Activated CD8-positive, alpha-beta T cell treated with anti-CD3 and anti-CD28 coated beads for 36 hours (primary cell): ENCODE data around the gene SPI1. TPM values are rescaled to one million over a fixed set of nuclear protein-coding genes. Genes with fewer than 3 reads are reported as not detected.

Experiments
- ATAC-seq: fragments of 200-7000 bp; cut with Tn5 transposase; one replicate; pipeline ENCODE4 v1.10.0; 2021; ENCODE audit warnings: mild to moderate bottlenecking, moderate library complexity
- CTCF ChIA-PET: fragments of 350-600 bp; sonication (Branson Sonifier 250); formaldehyde crosslinking; loops from one replicate; lab custom pipeline; 2021; ENCODE audit warnings: antibody characterized with exemption; lab: Charles Lee
- POLR2A ChIA-PET: fragments of 350-600 bp; sonication (Branson Sonifier 250); formaldehyde crosslinking; loops from one replicate; lab custom pipeline; 2021; ENCODE audit warnings: antibody characterized with exemption; lab: Charles Lee
- DNase-seq: peaks from one replicate; pipeline ENCODE4 v3.0.0-alpha.2; 2020
- H3K27ac Mint-ChIP-seq: one replicate; pipeline ENCODE4 v1.8.0; 2021; ENCODE audit warnings: mild to moderate bottlenecking, mixed read lengths
- H3K27me3 Mint-ChIP-seq: one replicate; pipeline ENCODE4 v1.8.0; 2021; ENCODE audit warnings: mixed read lengths
- H3K36me3 Mint-ChIP-seq: one replicate; pipeline ENCODE4 v1.8.0; 2021; ENCODE audit warnings: low read depth, mixed read lengths
- H3K4me1 Mint-ChIP-seq: one replicate; pipeline ENCODE4 v1.8.0; 2021; ENCODE audit warnings: low read depth, mixed read lengths
- H3K4me3 Mint-ChIP-seq: one replicate; pipeline ENCODE4 v1.8.0; 2021; ENCODE audit warnings: mild to moderate bottlenecking, moderate library complexity, mixed read lengths
- H3K9me3 Mint-ChIP-seq: one replicate; pipeline ENCODE4 v1.8.0; 2021; ENCODE audit warnings: mixed read lengths
- CTCF ChIP-seq: fragments of 200-600 bp; IDR thresholded peaks from one replicate; pipeline ENCODE4 v1.8.0; 2022; ENCODE audit warnings: antibody characterized with exemption, mild to moderate bottlenecking
- intact Hi-C: fragments of 100-400 bp; cut with micrococcal nuclease; formaldehyde crosslinking; loops from one replicate; pipeline ENCODE4 v1.10.0; 2022
- total RNA-seq, 2 experiments: library from RNA; stranded (reverse); gene quantifications; one replicate each; pipeline ENCODE4 v1.2.3, GENCODE V29; 2021

SPI1 gene
- total RNA-seq, 2 experiments from 2014 or later = 0.25 TPM; not detected in 1

DNA sequence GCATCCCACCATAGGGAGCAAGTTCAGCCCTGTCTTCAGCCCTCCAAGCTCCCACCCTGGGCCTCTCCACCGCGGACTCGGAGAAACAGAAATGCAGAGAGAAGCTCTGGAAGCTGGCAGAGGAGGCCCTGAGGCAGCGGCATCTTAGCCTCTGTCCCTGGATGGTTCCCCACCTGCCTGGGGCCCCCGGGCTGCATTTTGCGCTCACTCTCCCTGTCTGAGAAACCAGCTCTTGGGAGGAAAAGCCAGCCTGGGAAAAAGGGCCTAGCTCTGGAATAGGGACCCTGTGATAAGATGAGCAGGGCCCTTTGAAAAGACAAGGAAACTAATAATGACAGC lies 12.0 kb upstream of the SPI1 start:
- H3K36me3 Mint-ChIP-seq = no peaks in the 10 kb centered on the region
- no peak overlapping the region for H3K4me3 Mint-ChIP-seq
- no peaks in the 10 kb centered on the region for H3K27me3 Mint-ChIP-seq
- POLR2A ChIA-PET = interaction anchor here (0.6 to 5.7 kb wide), 2 partner anchors 10 to 13 kb away, joined by 3 to 28 read pairs; no protein-coding TSS in a partner anchor
- H3K27ac Mint-ChIP-seq = no peak overlapping the region
- intact Hi-C loops = no loop called here
- ATAC-seq (no peak), DNase-seq (no peak)
- TF ChIP-seq CTCF = no peak
- CTCF ChIA-PET = interaction anchor here (0.8 to 9.3 kb wide), 4 partner anchors 9 to 57 kb away, joined by 3 to 91 read pairs (median 12); no protein-coding TSS in a partner anchor
- H3K9me3 Mint-ChIP-seq = no peaks in the 10 kb centered on the region
- H3K4me1 Mint-ChIP-seq = peaks cover 36% of the 10 kb centered on the region

GRCh38 chr11:47389577-47390421 lies 11.5 kb upstream of the SPI1 start:
- Mint-ChIP-seq H3K4me3 (no peak overlapping the region), H3K4me1 (peaks cover 35% of the 10 kb centered on the region), H3K36me3 (no peaks in the 10 kb centered on the region), H3K27ac (no peak overlapping the region), H3K27me3 (no peaks in the 10 kb centered on the region), H3K9me3 (no peaks in the 10 kb centered on the region)
- ATAC-seq (peak; percentile 31), DNase-seq (no peak)
- ChIA-PET CTCF (interaction anchor here (0.8 to 9.3 kb wide), 5 partner anchors 9 to 22 kb away, joined by 3 to 91 read pairs (median 5); partner anchors contain the start of gene SPI1), POLR2A (interaction anchor here (5.7 kb wide), 1 partner anchor 14 kb away, joined by 28 read pairs; no protein-coding TSS in a partner anchor)
- intact Hi-C loops = no loop called here
- TF ChIP-seq CTCF = no peak

DNA sequence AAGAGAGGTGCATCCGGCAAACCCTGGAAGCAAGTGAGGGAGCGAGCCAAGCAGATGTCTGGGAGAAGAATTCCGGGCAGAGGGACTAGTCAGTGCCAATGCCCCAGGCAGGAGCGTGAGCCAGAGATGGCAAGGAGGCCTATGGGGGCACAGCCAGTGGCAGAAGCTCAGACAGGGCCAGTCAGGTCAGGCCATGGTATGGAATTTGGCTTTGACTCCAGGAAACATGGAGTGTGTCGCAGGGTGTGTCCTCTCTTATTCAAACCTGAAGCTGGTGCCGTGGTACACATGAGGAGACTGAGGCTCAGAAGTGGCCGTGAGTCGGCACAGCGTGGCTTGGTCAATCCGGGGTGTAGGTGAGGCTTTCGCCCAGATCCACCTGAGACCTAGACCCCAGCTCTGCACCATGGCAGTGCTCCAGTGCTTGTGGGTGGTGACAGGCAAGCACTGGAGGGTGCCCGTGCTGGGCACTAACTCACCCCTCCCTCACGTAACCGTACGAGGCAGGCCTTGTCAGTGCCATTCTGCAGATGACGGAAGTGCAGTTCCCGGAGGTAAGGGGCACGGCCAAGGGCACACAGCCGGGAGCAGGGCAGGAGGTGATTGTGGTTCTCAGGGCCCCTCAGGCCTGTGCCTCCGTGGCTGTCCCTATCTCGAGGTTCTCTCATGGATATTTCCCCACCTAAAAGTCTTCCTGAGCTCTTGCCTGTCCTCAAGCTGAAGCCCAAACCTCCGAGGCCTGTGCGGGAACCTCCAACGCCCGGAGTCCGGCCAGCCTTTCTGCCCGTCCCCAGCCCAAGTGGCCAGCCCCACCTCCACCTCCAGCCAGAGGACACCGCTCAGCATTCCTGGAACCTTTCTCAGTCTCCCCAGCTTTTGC lies 10.6 kb upstream of the SPI1 start:
- CTCF ChIA-PET = interaction anchor here (0.8 to 9.3 kb wide), 3 partner anchors 10 to 23 kb away, joined by 3 to 91 read pairs (median 3); partner anchors contain the start of gene SPI1
- Mint-ChIP-seq H3K27me3 (no peaks in the 10 kb centered on the region), H3K4me3 (no peak overlapping the region)

DNA sequence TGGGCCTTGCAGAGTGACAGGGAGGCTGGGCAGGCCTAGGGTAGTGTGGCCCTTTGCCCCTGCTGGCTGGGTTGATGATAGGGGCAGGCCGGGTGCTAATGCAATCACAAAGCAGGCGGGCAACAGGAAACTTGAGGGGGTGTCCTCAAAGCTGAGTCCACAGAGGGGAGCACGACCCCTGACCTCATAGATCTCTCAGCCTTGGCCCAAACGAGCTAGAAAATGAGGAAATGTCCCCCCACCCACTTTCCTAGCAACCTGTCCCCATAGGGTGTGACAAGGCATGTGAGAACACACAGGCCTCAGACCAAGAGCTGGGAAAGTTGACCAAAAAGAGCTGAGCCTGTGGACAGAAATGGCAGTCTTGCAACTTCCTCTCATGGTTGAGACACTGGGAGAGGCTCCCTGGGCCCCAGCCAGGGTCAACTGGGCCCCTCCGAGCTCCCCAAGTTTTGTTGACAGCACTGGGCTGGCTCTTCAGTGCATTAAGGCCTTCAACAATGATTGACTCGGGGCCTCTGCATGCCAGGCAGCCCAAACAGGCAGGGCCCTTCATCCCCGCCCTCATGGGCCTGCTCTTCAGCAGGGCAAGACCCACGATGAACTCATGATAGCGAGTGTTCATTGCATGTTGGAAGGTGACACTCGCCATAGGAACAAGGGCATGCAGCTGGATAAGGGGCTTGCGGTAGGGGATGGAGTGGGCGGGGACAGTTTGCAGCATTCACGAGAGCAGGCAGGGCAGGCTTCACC lies 9.8 kb upstream of the SPI1 start:
- H3K36me3 Mint-ChIP-seq = no peaks in the 10 kb centered on the region
- no peak overlapping the region for H3K27ac Mint-ChIP-seq
- POLR2A ChIA-PET = interaction anchor here (0.6 kb wide), 1 partner anchor 900 kb away, joined by 3 read pairs; no protein-coding TSS in a partner anchor
- intact Hi-C loops = no loop called here
- TF ChIP-seq CTCF = no peak
- ATAC-seq (no peak), DNase-seq (no peak)
- no peak overlapping the region for H3K4me3 Mint-ChIP-seq
- CTCF ChIA-PET = interaction anchor here (0.6 to 9.3 kb wide), 4 partner anchors 11 to 25 kb away, joined by 3 to 91 read pairs (median 3); no protein-coding TSS in a partner anchor
- H3K4me1 Mint-ChIP-seq = peaks cover 23% of the 10 kb centered on the region
- no peaks in the 10 kb centered on the region for H3K27me3 Mint-ChIP-seq
- H3K9me3 Mint-ChIP-seq = no peaks in the 10 kb centered on the region

More for the DNA sequence above, 10.6 kb upstream of the SPI1 start:
- intact Hi-C loops = no loop called here
- ATAC-seq = no peak
- H3K27ac Mint-ChIP-seq = no peak overlapping the region
- DNase-seq = no peak
- no peaks in the 10 kb centered on the region for H3K36me3 Mint-ChIP-seq
- peaks cover 29% of the 10 kb centered on the region for H3K4me1 Mint-ChIP-seq
- POLR2A ChIA-PET = no interaction called here
- no peak for TF ChIP-seq CTCF
- no peaks in the 10 kb centered on the region for H3K9me3 Mint-ChIP-seq
